HG02938 (cell line): ENCODE measurements around the gene GPR132.
A peak's percentile ranks its signal among the peaks of the same experiment; 100 is the strongest.
"Not testable (repeated sequence)": the region's sequence is repeated elsewhere in the genome, so short reads cannot be mapped to it uniquely, and the experiment has no call there.

ENCODE experiments used
- ATAC-seq: cut with Tn5 transposase; IDR thresholded peaks from one replicate; pipeline ENCODE4 v1.9.1; 2021; ENCODE audit warnings: mild to moderate bottlenecking, moderate library complexity; ENCODE audit not compliant: unreplicated experiment

Gene GPR132

GRCh38 chr14:105091517-105092170, 26.4 kb upstream of the GPR132 start:
- ATAC-seq = no peak

GRCh38 chr14:105091054-105091516, 25.9 kb upstream of the GPR132 start:
- no peak for ATAC-seq

GRCh38 chr14:105090493-105091053, 25.3 kb upstream of the GPR132 start:
- no peak for ATAC-seq

DNA sequence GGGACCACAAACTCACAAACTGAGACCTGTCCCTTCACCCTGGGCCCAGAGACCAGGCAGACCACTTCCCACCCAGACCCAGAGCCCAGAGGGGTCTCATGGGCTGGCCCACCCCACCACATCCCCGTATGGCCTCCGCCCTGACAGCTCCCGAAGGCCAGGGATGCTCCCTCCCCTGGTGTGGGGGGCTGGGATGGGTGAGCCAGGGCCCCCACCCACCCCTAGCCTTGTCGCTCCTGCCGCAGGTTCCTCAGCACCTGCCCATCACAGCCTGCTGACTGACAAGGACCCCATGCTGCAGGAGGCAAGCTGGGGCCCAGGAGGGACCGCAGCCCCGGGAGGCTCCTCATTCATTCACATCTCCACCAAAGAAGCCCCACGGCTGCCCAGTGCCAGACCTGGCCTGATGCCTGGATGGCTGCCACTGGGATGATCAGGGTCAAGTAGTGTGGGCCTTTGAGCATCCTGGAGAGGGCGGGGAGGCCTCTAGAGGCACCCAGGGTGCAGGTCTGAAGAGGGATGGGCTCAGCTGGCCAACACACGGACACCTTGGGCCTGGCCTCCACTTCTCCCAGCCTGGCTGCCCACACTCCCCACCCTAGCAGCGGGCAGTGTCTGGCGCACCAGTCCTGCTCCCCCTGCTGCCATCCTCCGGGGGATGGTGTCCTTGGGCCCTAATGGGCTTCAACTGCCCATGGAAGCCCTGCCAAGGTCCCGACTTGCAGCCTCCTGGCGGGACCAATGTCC, 24.7 kb upstream of the GPR132 start:
- no peak for ATAC-seq

DNA sequence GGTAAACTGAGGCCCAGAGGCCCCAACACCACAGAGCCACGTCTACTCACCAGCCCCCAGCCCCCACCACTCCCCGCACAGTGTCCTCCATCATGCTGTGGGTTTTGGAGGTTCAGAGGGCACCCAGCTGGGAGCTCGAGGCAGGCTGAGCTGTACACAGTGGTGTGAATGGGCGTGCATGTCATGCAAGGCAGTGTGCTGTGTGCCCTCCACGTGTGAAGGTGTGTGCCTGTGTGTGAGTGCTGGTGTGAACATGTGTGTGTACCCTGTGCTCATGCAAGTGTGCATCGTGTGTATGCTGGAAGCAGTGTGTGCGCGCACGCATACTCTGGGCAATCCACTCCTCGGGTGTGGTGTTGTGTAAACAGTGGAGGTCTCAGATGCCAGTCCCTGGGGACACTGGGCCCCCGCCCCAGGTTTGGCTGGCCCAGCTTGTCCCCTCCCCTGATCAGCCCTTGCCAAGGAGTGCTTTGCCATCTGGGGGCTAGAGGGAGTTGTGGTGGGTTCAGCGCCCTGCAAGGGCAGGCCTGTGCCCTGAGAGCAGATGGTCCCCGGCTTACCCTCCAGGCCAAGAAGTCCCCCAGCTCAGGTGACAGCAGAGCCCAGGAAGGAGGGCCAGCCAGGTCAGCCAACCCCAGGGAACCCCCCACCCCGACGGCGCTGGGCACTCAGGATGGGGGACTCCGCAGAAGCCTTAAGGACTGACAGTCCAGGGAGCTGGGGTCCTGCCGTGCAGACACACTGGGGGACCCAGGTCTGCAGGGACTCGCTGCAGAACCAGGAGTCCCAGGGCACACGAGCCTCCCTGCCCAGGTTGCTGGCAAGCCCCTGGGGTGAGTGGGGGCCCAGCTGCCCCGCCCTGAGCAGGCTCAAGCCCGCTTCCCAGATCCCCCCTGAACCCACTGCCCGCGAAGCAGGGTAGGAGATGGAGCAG, 23.8 kb upstream of the GPR132 start:
- no peak for ATAC-seq

- ATAC-seq = no peak
Observed at GRCh38 chr14:105087963-105088811, 23.0 kb upstream of the GPR132 start.

- ATAC-seq = no peak
Observed at GRCh38 chr14:105087308-105087962, 22.2 kb upstream of the GPR132 start.

- peak; percentile 63 for ATAC-seq
Observed at GRCh38 chr14:105086833-105087307, 21.6 kb upstream of the GPR132 start.

DNA sequence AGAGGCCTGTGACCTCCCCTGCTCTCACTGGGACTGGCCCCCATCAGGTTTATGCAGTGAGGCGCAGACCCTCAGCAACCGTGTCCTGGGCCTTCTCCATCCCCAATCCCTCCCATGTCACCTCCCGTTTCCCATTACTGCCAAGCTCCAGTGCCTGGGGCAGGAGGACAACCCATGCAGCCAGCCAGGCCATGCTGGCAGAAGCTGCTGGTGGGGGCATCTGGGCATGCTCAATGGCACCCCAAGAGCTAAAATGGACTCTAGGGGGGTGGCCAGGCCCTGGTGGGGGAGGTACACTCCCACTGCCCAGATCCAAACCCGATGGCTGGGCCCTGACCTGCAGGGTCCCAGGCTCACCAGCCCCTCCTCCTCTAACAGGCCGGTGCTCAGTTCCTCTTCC, 20.5 kb upstream of the GPR132 start:
- ATAC-seq = no peak

- no peak for ATAC-seq
Observed at GRCh38 chr14:105084741-105085571, 19.7 kb upstream of the GPR132 start.

DNA sequence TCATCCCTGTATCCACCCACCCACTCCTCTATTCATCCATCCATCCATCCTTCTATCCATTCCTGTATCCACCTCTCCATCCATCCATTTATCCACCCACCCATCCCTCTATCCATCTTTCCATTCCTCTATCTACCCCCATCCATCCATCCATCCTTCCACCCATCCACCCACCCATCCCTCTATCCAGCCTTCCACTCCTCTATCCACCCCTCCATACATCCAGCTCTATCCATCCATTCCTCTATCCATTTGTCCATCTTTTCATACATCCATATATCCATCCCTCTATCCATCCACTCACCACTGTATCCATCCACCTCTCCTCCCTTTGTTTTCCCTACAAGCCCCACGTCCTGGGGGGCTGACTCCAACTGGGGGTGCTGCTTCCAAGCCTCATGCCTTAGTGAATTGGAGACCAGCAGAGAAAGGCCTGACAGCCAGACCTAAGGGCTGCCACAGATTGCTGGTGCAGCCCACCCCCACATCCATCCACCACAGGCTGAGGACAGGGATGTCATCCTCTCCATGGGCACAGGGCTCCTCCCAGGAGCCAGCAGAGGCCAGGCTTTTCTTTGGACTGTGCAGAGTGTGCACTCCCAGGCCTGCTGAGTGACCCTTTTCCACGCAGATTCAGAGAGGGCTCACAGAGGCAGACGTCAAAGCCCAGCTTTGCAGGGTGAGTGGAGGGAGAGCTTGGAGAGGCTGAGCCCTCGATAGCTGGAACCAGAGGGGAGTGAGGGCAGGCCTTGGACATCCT, 18.9 kb upstream of the GPR132 start:
- no peak for ATAC-seq

- no peak for ATAC-seq
Observed at GRCh38 chr14:105082703-105083102, 17.5 kb upstream of the GPR132 start.

- ATAC-seq = not testable (repeated sequence)
Observed at GRCh38 chr14:105081473-105081872, 16.2 kb upstream of the GPR132 start.

GRCh38 chr14:105080161-105080560, 14.9 kb upstream of the GPR132 start:
- ATAC-seq = no peak

DNA sequence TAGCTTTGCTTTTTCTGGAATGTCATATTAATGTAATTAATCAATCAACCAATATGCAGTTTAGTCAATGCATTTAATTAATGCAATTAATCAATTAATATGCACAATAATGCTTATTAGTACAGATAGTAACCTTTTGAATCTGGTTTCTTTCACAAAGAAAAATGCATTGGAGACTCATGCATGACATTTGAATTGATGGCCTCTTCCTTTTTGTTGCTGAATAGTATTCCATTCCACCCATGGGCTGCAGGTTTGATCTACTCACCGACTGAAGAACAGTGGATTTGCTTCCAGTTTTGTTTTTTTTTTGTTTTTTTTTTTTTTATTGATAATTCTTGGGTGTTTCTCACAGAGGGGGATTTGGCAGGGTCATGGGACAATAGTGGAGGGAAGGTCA, 13.1 kb upstream of the GPR132 start:
- ATAC-seq = no peak

DNA sequence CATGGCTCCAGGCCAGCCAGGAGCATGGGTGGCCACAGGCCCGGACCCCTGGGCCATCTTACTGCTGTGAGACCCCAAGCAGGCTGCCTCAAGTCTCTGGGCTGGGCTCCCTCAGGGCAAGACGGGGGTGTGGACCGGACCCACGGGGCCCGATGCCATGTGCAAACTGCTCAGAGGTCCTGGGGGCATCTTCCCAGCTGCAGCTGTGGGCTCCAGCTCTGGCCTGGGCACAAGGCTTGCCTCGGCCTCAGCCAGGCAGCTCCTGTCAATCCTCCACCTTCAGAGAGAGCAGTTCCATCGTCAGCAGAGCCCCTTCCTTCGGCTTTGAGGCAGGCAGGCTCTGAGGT, 12.4 kb upstream of the GPR132 start:
- ATAC-seq = no peak

GRCh38 chr14:105076805-105077648, 11.8 kb upstream of the GPR132 start:
- no peak for ATAC-seq
